VCaP (cell line): ENCODE measurements around the gene CTNNA2.

Experiments used
- H3K27ac ChIP-seq: fragments of 450-650 bp; 2 replicates; pipeline ENCODE4 v1.5.1; 2017
- TF ChIP-seq, protein P1 (sequence below): fragments of 450-650 bp; conservative IDR thresholded peaks from 2 replicates; pipeline ENCODE4 v1.5.1; 2017; ENCODE audit warnings: mild to moderate bottlenecking, moderate library complexity

CTNNA2 gene

DNA sequence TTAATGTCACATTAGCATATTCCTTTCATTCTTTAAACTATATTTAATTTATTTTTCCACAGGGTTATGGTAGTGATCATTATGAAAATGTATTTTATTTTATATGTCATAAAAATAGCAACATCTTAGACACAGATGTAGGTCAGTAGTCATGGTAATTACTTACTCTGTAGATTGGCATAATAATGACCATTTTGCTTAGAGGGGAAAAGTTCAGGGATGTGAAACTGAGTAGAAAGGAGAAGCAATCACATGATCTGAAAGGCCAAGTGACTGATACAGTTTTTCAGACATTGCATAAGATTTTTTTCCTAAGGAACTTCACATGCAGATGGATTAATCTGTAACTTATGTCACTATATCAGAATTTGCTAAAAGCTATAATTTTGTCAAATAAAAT is 286.9 kb downstream of the CTNNA2 start:
- TF ChIP-seq, protein P1, sequence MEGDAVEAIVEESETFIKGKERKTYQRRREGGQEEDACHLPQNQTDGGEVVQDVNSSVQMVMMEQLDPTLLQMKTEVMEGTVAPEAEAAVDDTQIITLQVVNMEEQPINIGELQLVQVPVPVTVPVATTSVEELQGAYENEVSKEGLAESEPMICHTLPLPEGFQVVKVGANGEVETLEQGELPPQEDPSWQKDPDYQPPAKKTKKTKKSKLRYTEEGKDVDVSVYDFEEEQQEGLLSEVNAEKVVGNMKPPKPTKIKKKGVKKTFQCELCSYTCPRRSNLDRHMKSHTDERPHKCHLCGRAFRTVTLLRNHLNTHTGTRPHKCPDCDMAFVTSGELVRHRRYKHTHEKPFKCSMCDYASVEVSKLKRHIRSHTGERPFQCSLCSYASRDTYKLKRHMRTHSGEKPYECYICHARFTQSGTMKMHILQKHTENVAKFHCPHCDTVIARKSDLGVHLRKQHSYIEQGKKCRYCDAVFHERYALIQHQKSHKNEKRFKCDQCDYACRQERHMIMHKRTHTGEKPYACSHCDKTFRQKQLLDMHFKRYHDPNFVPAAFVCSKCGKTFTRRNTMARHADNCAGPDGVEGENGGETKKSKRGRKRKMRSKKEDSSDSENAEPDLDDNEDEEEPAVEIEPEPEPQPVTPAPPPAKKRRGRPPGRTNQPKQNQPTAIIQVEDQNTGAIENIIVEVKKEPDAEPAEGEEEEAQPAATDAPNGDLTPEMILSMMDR, result no peak
- no peak overlapping the region for H3K27ac ChIP-seq

DNA sequence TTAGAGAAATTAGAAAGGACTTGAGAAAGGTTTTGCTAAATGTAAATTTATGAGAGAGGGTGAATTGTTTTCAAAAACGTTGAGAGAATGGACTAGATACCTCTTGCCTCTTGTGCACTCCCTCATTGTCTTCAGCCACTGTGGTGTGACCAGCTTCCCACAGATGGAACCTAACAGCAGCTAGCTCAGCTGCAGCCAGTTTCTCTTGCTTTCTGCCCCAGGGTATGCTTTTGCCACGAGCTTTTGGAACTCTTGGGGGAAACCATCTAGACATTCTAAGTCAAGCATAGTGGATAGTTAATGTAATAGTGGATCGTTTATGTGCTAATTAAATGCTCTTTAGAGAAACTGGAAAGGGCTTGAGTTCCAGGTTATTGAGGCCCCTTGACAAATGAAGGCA is 288.2 kb downstream of the CTNNA2 start:
- TF ChIP-seq, protein P1, result no peak
- no peak overlapping the region for H3K27ac ChIP-seq

DNA sequence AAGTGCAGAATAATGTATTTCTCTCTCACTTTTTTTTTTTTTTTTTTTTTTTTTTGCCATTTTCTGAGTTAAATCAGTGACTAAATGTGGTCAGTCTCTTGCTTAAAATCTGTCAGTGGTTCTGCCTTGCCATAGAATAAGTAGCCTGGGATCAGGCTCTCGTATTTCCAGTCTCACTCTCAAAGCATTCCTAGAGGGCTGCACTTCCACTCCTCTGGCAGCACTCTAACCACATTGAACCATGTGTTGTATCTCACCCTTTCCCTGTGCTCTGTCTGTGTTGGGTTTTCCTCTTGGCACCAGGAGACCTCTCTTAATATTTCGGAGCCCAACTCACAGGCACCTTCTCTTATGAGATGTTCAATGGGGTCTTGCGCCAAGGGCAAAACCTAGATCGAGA is 304.4 kb downstream of the CTNNA2 start:
- no peak overlapping the region for H3K27ac ChIP-seq
- TF ChIP-seq, protein P1, result no peak

DNA sequence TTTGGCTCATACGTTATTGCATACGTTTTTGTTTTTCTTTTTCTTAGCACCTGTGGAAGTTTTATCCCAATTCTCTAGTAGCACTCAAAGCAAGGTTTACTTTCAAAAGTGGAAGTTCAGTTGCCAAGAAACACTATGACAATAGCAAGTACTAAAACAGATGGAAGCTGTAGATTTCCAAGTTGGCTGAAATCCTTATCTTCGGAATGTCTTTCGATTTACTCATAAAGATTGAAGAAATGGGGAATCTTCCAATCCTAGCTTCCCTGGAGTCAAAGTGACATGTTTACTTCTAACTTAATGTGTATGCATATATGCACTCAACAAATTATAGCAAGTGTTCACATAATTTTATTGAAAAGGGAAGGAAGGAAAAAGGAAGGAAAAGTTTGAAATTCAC is 307.4 kb downstream of the CTNNA2 start:
- TF ChIP-seq, protein P1, result no peak
- H3K27ac ChIP-seq, result no peak overlapping the region

DNA sequence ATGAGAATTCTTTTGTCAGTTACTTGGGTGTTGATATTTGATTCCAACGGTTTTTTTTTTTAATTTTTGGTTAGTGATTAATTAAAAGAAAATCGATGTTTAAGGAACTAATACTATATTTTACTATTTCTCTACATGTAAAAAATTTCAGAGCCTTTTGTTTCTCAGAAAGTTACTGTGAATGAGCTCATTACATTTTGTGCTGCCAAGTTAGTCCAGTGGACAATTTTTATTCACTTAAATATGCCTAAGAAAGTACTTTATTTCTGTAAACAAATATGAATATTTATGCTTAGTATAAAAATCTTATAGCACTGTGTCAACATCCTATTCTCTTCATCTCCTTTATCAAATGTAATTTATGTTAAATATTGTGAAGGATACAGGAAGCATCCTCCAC is 309.3 kb downstream of the CTNNA2 start:
- TF ChIP-seq, protein P1, result no peak
- no peak overlapping the region for H3K27ac ChIP-seq

DNA sequence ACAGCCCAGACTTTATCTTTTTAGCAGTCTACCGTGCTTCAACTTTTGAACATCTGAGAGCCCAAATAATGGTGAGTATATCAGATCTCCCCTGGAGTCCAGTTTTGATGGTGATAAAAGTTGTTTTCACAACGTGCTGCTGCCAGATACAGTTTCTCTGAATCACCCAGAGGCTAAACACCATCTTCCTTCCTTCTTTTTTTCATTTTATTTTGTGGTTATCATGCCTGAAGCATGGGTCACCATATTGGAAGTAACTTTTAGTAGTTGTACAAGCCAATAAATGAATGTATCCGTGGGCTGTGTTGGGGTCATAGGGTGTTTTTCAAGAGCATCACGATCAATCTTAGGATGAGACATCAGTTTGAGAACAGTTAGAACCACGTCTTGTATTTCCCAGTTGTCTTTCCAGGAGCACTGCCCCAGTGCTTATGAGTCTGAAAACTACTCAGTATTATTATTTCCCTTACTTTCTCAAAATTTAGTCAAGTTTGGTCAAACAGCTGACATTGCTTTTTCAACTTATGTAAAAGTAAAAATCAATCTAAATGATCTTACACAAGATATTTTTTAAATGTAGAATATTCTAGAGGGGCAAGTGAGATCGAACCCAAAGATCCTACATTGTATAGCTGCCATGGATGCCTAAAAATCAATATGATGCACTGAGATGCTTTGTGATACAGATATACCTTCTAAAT is 311.4 kb downstream of the CTNNA2 start:
- TF ChIP-seq, protein P1, result no peak
- H3K27ac ChIP-seq, result no peak overlapping the region

DNA sequence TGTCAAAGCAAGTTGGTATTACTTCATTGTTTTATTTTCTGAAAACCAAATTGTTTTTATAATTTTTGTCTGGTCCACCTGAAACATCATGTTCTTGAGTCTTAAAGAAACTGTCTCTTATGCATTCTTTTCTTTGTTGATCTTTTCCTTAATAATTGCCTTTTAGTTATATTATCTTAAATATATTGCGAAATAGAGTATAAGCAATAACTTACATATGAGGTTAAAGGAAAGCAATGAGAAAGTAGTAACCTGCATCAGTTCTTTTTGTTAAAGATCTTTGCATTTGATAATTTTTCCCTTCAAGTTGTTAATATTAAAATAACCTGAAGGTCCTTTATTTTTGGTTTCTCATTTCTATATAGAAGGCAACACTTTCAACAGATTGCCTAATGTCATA is 315.0 kb downstream of the CTNNA2 start:
- no peak overlapping the region for H3K27ac ChIP-seq
- TF ChIP-seq, protein P1, result no peak
